ENCODE results near the gene SEPTIN8.
A peak's percentile ranks its signal among the peaks of the same experiment; 100 is the strongest.

SEPTIN8 gene

GRCh38 chr5:132777209-132778069 lies at the start of gene SEPTIN8:
Gene SEPTIN8, minus strand, starts transcription at chr5:132777239. Its CDS starts 102 bp downstream, at chr5:132777137.
- H3K4me1 ChIP-seq (ENCODE audit: insufficient read depth, poor library complexity, severe bottlenecking): peaks cover 18% of the 10 kb centered on the region
- no peaks in the 10 kb centered on the region for H3K36me3 ChIP-seq (ENCODE audit: low read depth)
- TF ChIP-seq CTCF (IDR thresholded peaks at IDR 0.05; ENCODE audit: poor library complexity, severe bottlenecking): no peak
- peak within 1 kb of the TSS; percentile 93 for H3K4me3 ChIP-seq (ENCODE audit: severe bottlenecking)
- no peaks in the 10 kb centered on the region for H3K9me3 ChIP-seq (ENCODE audit: severe bottlenecking)
- H3K27ac ChIP-seq (ENCODE audit: poor library complexity, severe bottlenecking): peak within 1 kb of the TSS; percentile 51
- ATAC-seq (ENCODE audit: low read depth) (peak; percentile 56), DNase-seq (ENCODE audit: low spot score) (no peak)
- no peaks in the 10 kb centered on the region for H3K27me3 ChIP-seq (ENCODE audit: insufficient read depth, poor library complexity, severe bottlenecking)

GRCh38 chr5:132826424-132827082 lies 49.5 kb upstream of the SEPTIN8 start:
- DNase-seq (ENCODE audit: low spot score) (no peak), ATAC-seq (ENCODE audit: low read depth) (no peak)
- Histone ChIP-seq H3K9me3 (ENCODE audit: severe bottlenecking) (no peaks in the 10 kb centered on the region), H3K27ac (ENCODE audit: poor library complexity, severe bottlenecking) (no peak overlapping the region), H3K4me3 (ENCODE audit: severe bottlenecking) (no peak overlapping the region), H3K4me1 (ENCODE audit: insufficient read depth, poor library complexity, severe bottlenecking) (no peaks in the 10 kb centered on the region), H3K27me3 (ENCODE audit: insufficient read depth, poor library complexity, severe bottlenecking) (no peaks in the 10 kb centered on the region), H3K36me3 (ENCODE audit: low read depth) (no peaks in the 10 kb centered on the region)
- no peak for TF ChIP-seq CTCF (IDR thresholded peaks at IDR 0.05; ENCODE audit: poor library complexity, severe bottlenecking)

DNA sequence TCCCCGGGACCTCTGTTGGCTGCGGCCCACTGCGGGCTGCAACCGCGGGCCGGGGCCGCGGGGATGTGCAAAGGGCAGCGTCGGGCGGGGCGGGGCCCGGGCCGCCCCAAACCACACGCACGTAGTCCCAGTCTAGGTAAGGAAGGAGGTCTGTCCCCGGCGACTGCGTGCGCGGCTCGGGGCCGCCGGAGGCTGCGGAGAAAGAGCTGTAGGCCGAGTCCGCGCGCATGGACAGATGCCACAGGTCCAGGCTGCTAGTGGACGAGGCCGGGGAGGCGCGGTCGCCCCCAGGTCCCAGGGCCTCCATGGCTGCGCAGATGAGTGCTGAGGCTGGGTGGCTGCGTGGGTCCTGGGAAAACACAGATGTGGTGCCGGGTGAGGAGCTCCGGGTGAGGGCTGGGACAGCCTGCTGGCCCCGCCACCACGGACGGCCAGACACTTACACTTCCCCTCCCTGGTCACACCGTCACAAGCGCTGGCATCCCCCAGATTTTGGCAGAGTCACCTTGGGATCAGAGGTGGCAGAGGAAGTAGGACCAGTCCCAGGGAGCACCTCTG lies 48.9 kb upstream of the SEPTIN8 start:
- H3K27me3 ChIP-seq (ENCODE audit: insufficient read depth, poor library complexity, severe bottlenecking): no peaks in the 10 kb centered on the region

GRCh38 chr5:132825033-132825833 lies 48.2 kb upstream of the SEPTIN8 start:
- H3K36me3 ChIP-seq (ENCODE audit: low read depth): no peaks in the 10 kb centered on the region
- no peaks in the 10 kb centered on the region for H3K4me1 ChIP-seq (ENCODE audit: insufficient read depth, poor library complexity, severe bottlenecking)
- TF ChIP-seq CTCF (IDR thresholded peaks at IDR 0.05; ENCODE audit: poor library complexity, severe bottlenecking): no peak
- H3K27ac ChIP-seq (ENCODE audit: poor library complexity, severe bottlenecking): no peak overlapping the region
- H3K4me3 ChIP-seq (ENCODE audit: severe bottlenecking): no peak overlapping the region
- H3K27me3 ChIP-seq (ENCODE audit: insufficient read depth, poor library complexity, severe bottlenecking): no peaks in the 10 kb centered on the region
- DNase-seq (ENCODE audit: low spot score) (no peak), ATAC-seq (ENCODE audit: low read depth) (no peak)
- H3K9me3 ChIP-seq (ENCODE audit: severe bottlenecking): no peaks in the 10 kb centered on the region

More for the DNA sequence above, 48.9 kb upstream of the SEPTIN8 start:
- TF ChIP-seq CTCF (IDR thresholded peaks at IDR 0.05; ENCODE audit: poor library complexity, severe bottlenecking): no peak
- Histone ChIP-seq H3K27ac (ENCODE audit: poor library complexity, severe bottlenecking) (no peak overlapping the region), H3K4me3 (ENCODE audit: severe bottlenecking) (no peak overlapping the region), H3K36me3 (ENCODE audit: low read depth) (no peaks in the 10 kb centered on the region), H3K4me1 (ENCODE audit: insufficient read depth, poor library complexity, severe bottlenecking) (no peaks in the 10 kb centered on the region), H3K9me3 (ENCODE audit: severe bottlenecking) (no peaks in the 10 kb centered on the region)
- ATAC-seq (ENCODE audit: low read depth): no peak
- no peak for DNase-seq (ENCODE audit: low spot score)
